ENCODE data around the gene PDAP1.
"Not testable (repeated sequence)": the region's sequence is repeated elsewhere in the genome, so short reads cannot be mapped to it uniquely, and the experiment has no call there.

PDAP1 gene

DNA sequence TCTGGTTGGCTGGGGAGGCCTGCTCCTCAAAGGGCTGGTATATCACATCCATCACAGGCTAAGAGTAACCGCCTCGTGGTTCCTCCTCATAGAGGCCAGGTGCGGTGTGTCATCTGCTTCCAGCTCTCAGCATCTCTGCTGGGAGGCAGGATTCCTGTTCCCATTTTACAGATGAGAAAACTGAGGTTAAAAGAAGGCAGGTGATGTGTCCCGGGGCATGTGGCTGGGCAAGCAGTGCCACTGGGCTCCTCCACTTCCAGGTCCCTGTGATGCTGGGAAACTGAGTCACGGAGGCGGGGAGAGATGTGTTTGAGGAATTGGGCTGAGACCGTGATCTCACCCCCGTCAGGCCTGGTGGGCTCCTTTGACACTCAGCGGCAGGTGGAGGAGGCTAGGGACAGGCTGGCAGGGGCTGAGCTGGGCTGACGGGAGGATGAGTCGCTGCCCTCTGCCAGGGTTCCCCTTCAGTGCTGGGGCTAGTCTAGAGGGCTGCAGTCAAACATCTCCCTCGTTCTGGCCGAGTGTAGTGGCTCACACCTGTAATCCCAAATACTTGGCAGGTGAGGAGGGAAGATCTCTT lies 24.5 kb downstream of the PDAP1 start:
- DNase-seq (ENCODE audit: low spot score): no peak
- TF ChIP-seq, protein P1, sequence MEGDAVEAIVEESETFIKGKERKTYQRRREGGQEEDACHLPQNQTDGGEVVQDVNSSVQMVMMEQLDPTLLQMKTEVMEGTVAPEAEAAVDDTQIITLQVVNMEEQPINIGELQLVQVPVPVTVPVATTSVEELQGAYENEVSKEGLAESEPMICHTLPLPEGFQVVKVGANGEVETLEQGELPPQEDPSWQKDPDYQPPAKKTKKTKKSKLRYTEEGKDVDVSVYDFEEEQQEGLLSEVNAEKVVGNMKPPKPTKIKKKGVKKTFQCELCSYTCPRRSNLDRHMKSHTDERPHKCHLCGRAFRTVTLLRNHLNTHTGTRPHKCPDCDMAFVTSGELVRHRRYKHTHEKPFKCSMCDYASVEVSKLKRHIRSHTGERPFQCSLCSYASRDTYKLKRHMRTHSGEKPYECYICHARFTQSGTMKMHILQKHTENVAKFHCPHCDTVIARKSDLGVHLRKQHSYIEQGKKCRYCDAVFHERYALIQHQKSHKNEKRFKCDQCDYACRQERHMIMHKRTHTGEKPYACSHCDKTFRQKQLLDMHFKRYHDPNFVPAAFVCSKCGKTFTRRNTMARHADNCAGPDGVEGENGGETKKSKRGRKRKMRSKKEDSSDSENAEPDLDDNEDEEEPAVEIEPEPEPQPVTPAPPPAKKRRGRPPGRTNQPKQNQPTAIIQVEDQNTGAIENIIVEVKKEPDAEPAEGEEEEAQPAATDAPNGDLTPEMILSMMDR (IDR thresholded peaks at IDR 0.05; ENCODE audit: extremely low read depth, missing control alignments): no peak

DNA sequence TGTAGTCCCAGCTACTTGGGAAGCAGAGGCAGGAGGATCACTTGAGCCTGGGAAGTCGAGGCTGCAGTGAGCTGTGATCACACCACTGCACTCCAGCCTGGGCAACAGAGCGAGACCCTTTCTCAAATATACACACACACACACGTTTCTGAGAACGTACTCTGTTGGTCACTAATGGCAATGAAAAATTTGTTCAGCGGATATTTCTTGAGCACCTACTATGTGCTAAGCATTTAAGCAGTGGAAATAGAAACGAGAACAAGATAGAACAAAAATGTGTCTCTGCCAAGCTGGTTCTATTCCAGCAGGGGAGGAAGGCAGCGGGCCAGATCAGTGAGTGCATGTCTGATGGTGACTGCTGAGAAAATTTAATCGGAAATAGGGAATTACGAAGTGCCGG lies 25.2 kb downstream of the PDAP1 start:
- TF ChIP-seq, protein P1 (IDR thresholded peaks at IDR 0.05; ENCODE audit: extremely low read depth, missing control alignments): no peak
- DNase-seq (ENCODE audit: low spot score): no peak

DNA sequence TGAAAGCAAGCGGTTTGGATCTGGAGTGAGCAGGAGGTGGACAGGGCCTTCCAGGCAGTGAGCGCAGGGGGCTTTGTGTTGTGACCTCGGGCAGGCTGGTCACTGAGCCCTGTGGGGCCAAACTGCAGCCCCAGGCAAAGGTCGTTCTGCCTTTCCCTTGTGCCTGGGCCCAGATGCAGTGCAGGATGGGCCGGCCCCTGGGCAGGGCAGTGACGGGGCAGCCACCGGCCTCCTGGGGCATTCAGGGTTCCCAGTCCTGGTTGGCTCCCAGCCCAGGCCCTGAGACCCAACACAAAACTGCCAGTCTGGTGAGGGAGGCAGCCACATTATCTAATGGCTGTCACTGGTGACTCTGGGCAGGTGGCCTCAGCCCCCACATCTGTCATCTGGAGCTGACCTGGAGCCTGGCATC lies 26.7 kb downstream of the PDAP1 start:
- no peak for DNase-seq (ENCODE audit: low spot score)
- TF ChIP-seq, protein P1 (IDR thresholded peaks at IDR 0.05; ENCODE audit: extremely low read depth, missing control alignments): no peak

DNA sequence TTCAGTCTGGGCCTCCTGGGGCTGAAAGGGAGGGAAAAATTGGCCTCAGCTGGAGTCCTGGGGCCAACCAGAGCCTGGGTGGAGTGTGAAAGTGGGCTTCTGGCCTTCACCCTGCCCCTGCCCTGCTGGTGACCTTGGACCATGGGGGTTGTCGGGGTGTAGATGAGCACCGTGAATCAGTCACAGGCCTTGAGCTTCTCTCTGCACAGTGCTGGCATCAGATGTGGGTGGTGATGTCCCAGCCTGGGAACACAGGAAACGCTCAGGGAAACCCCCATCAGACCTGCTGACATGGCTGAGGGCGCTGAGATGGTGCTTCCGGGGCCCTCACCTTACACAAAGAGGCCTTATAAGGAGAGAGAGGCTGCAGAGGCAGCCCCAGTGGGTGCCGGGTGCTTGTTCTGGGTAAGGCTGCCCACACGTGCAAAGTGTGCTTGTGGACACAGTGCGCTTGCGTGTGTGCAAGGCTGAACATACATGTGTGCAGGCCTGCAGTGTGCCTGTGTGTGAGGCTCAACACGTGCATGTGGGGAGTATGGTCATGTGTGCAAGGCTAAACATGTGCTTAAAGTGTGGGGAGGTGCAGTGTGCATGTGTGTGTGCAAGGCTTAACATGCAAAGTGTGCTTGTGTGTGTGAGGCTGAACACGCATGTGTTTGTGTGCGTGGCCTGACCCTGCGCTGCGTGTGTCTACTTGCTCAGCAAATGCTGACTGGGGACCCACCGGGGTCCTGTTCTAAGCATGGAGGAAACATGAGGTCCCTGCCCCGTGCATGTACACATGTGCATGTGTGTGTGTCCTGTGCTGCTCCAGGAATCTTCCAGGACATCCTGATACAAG lies 27.4 kb downstream of the PDAP1 start:
- DNase-seq (ENCODE audit: low spot score): peak; percentile 82
- TF ChIP-seq, protein P1 (IDR thresholded peaks at IDR 0.05; ENCODE audit: extremely low read depth, missing control alignments): no peak

DNA sequence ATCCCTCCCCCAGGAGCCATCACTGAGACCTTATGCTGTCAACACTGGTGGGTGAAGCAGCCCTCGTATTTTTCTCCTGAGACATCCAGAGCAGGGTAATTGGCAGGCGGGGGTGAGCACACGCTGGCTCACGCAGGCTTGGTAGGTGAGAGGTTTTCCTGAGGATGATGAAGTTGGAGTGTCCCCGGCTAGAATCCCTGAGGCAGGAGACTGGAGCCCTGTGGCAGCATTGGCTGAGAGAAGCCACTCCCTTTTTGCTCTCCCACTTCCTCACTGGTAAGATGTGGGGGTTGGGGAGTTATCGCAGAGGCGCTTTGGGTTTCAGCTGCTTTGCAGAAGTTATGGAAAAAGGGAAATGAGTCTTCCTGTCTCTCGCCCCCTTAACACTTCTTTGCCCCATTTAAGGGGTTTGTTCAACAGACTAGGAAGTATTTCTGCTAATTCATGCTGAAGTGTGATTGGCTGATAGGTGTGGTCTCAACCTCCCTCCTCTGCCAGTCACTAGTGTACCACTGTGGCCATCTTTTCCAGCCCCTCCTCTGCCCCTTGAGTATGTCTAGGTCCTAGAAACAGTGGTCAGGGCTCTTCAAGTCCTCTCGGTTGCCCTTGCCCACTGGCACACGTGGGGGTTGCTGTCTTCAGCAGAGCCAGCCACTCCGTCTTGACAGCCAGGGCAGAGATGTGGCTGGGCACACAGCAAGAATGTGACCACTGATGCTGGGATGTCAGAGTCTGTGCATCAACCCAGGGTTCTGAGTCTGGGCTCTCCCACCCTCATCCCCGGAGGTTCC lies 28.2 kb downstream of the PDAP1 start:
- TF ChIP-seq, protein P1 (IDR thresholded peaks at IDR 0.05; ENCODE audit: extremely low read depth, missing control alignments): no peak
- DNase-seq (ENCODE audit: low spot score): peak; percentile 78

DNA sequence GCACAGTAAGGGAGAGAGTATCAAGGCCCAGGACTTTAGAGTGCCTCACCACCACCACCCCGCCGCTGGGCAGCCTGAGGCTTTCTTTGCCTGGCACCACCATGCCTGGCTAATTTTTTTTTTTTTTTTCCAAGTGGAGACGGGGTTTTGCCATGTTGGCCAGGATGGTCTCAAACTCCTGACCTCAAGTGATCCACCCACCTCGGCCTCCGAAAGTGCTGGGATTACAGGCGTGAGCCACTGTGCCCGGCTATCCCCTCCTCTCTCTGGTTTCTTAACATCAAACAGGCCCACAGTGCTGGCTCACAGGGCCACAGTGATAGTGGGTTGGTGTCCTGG lies 28.7 kb downstream of the PDAP1 start:
- DNase-seq (ENCODE audit: low spot score): not testable (repeated sequence)

DNA sequence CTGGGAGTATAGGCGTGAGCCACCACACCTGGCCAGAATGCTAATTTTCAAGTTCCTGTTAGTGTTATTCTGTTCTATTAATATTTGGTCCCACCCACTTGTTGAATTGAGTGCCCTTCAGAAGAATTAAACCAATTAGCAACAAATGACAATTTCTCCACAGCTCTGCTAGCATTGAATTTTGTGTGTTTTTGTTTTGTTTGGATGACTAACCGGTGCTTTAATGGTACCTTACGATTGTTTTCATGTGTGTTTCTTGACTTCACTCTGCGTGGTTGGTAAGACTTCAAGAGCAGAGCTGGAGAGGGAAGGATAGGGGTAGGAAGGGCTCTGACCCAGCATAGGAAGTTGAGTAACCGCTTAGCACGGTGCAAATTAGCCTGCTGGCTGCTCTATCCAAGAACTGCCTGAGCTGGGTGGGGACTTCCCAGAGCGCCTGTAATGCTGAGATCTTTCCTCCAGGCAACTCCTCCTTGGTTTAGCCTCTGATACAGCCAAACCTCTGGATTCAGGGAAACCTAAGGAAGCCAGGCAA lies 29.3 kb downstream of the PDAP1 start:
- DNase-seq (ENCODE audit: low spot score): peak; percentile 63
- TF ChIP-seq, protein P1 (IDR thresholded peaks at IDR 0.05; ENCODE audit: extremely low read depth, missing control alignments): no peak
